Measurements from ENCODE around the gene SPTBN5.
A peak's percentile ranks its signal among the peaks of the same experiment; 100 is the strongest.

SPTBN5 gene

GRCh38 chr15:41936155-41936554, 42.3 kb upstream of the SPTBN5 start:
- Histone ChIP-seq H4K20me1 (peaks cover 0 to 54% (median 4%) of the 10 kb centered on the region in 11 experiments; a peak in 7 of 22 replicates), H3K9me3 (replicated peaks in 1 of 11) (no peaks in the 10 kb centered on the region), H3K27me3 (no peaks in the 10 kb centered on the region), H3K36me3 (peaks cover 0 to 43% (median 11%) of the 10 kb centered on the region in 11 experiments; a peak in 14 of 22 replicates), H3K9ac (no peak overlapping the region), H3K4me2 (peak overlapping the region in 7 of 11 experiments; percentile 68 to 91 (median 82); a peak in 14 of 22 replicates), H3K4me1 (peaks cover 68 to 89% (median 81%) of the 10 kb centered on the region in 10 experiments), H3K27ac (peak overlapping the region in 2 of 11 experiments; percentile 15 to 67; a peak in 1 of 22 replicates), H3K4me3 (no peak overlapping the region)
- TF ChIP-seq Cebpa-rat (IDR thresholded peaks at IDR 0.05): no peak

DNA sequence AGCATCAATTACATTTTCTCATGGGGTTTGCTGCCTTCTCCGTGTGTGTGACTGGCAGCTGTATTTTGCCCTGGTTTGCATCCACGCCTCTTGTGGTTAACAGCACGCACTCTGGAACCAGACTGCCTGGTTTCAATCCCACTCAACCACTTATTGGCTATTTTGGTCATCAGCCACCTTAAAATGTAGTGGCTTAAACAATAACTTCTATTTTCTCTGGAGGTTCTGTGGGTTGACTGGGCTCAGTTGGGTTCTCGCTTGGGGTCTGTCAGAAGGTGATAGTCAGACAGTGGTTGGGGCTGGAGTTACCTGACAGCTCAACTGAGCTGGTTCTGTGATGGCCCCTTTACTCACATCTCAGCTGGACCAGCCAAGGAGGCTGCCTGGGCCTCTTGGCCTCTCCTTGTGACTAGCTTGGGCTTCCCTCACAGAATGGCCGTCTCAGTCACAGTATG, 41.7 kb upstream of the SPTBN5 start:
- Histone ChIP-seq H3K9ac (peak overlapping the region in 4 of 11 experiments; percentile 29 to 57 (median 50); a peak in 3 of 22 replicates), H3K27ac (peak overlapping the region in 8 of 11 experiments; percentile 4 to 70 (median 57); a peak in 12 of 22 replicates), H4K20me1 (peaks cover 0 to 53% (median 4%) of the 10 kb centered on the region in 11 experiments; a peak in 6 of 22 replicates), H3K4me1 (peaks cover 74 to 89% (median 81%) of the 10 kb centered on the region in 10 experiments), H3K4me2 (peak overlapping the region; percentile 68 to 91 (median 82)), H3K27me3 (no peaks in the 10 kb centered on the region), H3K9me3 (replicated peaks in 1 of 11) (no peaks in the 10 kb centered on the region), H3K36me3 (peaks cover 0 to 37% (median 11%) of the 10 kb centered on the region in 11 experiments; a peak in 14 of 22 replicates), H3K4me3 (no peak overlapping the region)
- TF ChIP-seq Cebpa-rat (IDR thresholded peaks at IDR 0.05): no peak

GRCh38 chr15:41934843-41935242, 41.0 kb upstream of the SPTBN5 start:
- Histone ChIP-seq H3K4me2 (peak overlapping the region; percentile 68 to 91 (median 82)), H3K27ac (peak overlapping the region in 10 of 11 experiments; percentile 9 to 70 (median 57); a peak in 18 of 22 replicates)

GRCh38 chr15:41933771-41934170, 39.9 kb upstream of the SPTBN5 start:
- H3K27me3 ChIP-seq: no peaks in the 10 kb centered on the region
- H3K4me1 ChIP-seq: peaks cover 90 to 99% (median 93%) of the 10 kb centered on the region in 10 experiments
- H3K27ac ChIP-seq: peak overlapping the region in 4 of 11 experiments; percentile 9 to 70 (median 68); a peak in 5 of 22 replicates
- no peaks in the 10 kb centered on the region for H3K9me3 ChIP-seq (replicated peaks in 1 of 11)
- peak overlapping the region; percentile 68 to 91 (median 82) for H3K4me2 ChIP-seq
- H3K36me3 ChIP-seq: peaks cover 0 to 19% (median 0%) of the 10 kb centered on the region in 11 experiments; a peak in 6 of 22 replicates
- H3K9ac ChIP-seq: peak overlapping the region in 4 of 11 experiments; percentile 29 to 66 (median 50); a peak in 4 of 22 replicates
- H4K20me1 ChIP-seq: peaks cover 0 to 51% (median 4%) of the 10 kb centered on the region in 11 experiments; a peak in 6 of 22 replicates
- no peak for TF ChIP-seq Cebpa-rat (IDR thresholded peaks at IDR 0.05)
- no peak overlapping the region for H3K4me3 ChIP-seq

More at GRCh38 chr15:41934843-41935242, 41.0 kb upstream of the SPTBN5 start:
- no peaks in the 10 kb centered on the region for H3K9me3 ChIP-seq (replicated peaks in 1 of 11)
- no peaks in the 10 kb centered on the region for H3K27me3 ChIP-seq
- H3K9ac ChIP-seq: peak overlapping the region; percentile 6 to 66 (median 50); a peak in 17 of 22 replicates
- peaks cover 0 to 30% (median 4%) of the 10 kb centered on the region in 11 experiments; a peak in 13 of 22 replicates for H3K36me3 ChIP-seq
- peaks cover 79 to 89% (median 83%) of the 10 kb centered on the region in 10 experiments for H3K4me1 ChIP-seq
- peaks cover 0 to 53% (median 4%) of the 10 kb centered on the region in 11 experiments; a peak in 6 of 22 replicates for H4K20me1 ChIP-seq
- H3K4me3 ChIP-seq: no peak overlapping the region
- TF ChIP-seq Cebpa-rat (IDR thresholded peaks at IDR 0.05): no peak

- no peak for TF ChIP-seq Cebpa-rat (IDR thresholded peaks at IDR 0.05)
- Histone ChIP-seq H4K20me1 (peaks cover 0 to 51% (median 4%) of the 10 kb centered on the region in 11 experiments; a peak in 6 of 22 replicates), H3K27ac (peak overlapping the region in 1 of 11 experiments; percentile 67; a peak in 2 of 22 replicates), H3K4me1 (peaks cover 93 to 100% (median 96%) of the 10 kb centered on the region in 10 experiments), H3K9me3 (replicated peaks in 1 of 11) (no peaks in the 10 kb centered on the region), H3K4me3 (no peak overlapping the region), H3K27me3 (no peaks in the 10 kb centered on the region), H3K4me2 (peak overlapping the region; percentile 68 to 91 (median 82); a peak in 20 of 22 replicates), H3K36me3 (peaks cover 0 to 14% (median 0%) of the 10 kb centered on the region in 11 experiments; a peak in 6 of 22 replicates), H3K9ac (peak overlapping the region in 2 of 11 experiments; percentile 49 to 66; a peak in 1 of 22 replicates)
Measured at GRCh38 chr15:41933326-41933725, 39.5 kb upstream of the SPTBN5 start.

DNA sequence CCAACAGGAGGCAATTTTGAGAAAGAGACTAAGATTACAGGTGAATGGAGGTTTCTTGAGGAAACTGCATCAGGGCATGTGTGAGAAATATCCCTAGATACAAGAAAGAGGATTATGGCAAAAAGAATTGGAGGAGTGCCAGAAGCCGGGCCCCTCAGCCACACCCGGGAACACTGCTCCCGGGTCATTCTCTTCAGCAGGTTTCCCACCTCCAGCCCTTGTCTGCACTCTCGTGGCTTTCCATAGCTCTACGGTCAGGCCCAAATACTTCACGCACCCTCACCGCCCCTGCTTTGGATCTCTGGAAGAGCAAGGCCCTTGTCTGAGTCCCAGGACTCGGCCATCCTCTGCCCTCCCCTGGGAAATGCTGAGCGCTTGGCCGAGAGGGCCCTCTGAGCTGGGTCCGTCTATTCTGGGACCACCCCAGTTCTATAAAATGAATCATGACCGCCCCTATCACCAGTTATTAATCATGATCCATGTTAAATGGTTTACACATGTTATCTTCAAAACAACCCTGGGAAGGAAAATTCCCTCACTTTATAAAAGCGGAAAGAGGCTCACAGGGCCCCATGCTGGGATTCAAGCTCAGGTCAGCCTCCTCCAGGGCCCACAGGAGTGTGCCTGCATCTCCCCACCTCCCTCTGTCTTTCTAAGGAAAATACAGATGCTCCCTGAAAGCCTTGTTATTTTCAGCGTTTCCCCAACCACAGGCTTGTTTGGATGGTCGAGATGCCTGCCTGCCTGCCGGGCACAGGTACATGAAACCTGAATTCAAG, 38.8 kb upstream of the SPTBN5 start:
- H3K9ac ChIP-seq: no peak overlapping the region
- no peaks in the 10 kb centered on the region for H3K9me3 ChIP-seq (replicated peaks in 1 of 11)
- H3K4me1 ChIP-seq: peaks cover 93 to 100% (median 96%) of the 10 kb centered on the region in 10 experiments
- no peak for TF ChIP-seq Cebpa-rat (IDR thresholded peaks at IDR 0.05)
- H3K27me3 ChIP-seq: no peaks in the 10 kb centered on the region
- H3K27ac ChIP-seq: no peak overlapping the region
- H3K4me2 ChIP-seq: peak overlapping the region in 9 of 11 experiments; percentile 5 to 89 (median 73); a peak in 8 of 22 replicates
- peaks cover 0 to 11% (median 0%) of the 10 kb centered on the region in 11 experiments; a peak in 5 of 22 replicates for H3K36me3 ChIP-seq
- no peak overlapping the region for H3K4me3 ChIP-seq
- peaks cover 0 to 53% (median 4%) of the 10 kb centered on the region in 11 experiments; a peak in 6 of 22 replicates for H4K20me1 ChIP-seq

DNA sequence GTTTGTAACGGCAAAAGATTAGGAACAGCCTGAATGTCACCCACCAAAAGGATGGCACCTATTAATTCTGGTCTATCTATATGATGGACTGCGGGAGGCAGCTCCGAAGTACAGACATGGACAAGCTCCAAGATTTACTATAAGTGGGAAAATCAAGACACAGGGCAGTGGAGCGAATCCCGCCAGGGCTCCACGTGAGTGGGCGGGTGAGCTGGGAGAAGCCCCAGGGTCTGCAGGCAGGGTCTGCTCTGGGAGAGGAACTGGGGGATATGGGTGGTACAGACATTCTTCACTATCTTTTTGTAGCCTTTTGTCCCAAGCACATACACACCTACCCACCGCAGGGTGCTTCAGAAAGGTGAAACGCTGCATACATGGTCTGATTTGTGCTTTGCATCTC, 38.2 kb upstream of the SPTBN5 start:
- no peak overlapping the region for H3K9ac ChIP-seq
- H4K20me1 ChIP-seq: peaks cover 0 to 56% (median 4%) of the 10 kb centered on the region in 11 experiments; a peak in 6 of 22 replicates
- TF ChIP-seq Cebpa-rat (IDR thresholded peaks at IDR 0.05): no peak
- H3K4me1 ChIP-seq: peaks cover 93 to 100% (median 96%) of the 10 kb centered on the region in 10 experiments
- no peaks in the 10 kb centered on the region for H3K27me3 ChIP-seq
- no peak overlapping the region for H3K4me3 ChIP-seq
- H3K4me2 ChIP-seq: peak overlapping the region in 10 of 11 experiments; percentile 5 to 87 (median 20); a peak in 7 of 22 replicates
- H3K9me3 ChIP-seq (replicated peaks in 1 of 11): no peaks in the 10 kb centered on the region
- H3K36me3 ChIP-seq: peaks cover 0 to 11% (median 0%) of the 10 kb centered on the region in 11 experiments; a peak in 5 of 22 replicates
- no peak overlapping the region for H3K27ac ChIP-seq

DNA sequence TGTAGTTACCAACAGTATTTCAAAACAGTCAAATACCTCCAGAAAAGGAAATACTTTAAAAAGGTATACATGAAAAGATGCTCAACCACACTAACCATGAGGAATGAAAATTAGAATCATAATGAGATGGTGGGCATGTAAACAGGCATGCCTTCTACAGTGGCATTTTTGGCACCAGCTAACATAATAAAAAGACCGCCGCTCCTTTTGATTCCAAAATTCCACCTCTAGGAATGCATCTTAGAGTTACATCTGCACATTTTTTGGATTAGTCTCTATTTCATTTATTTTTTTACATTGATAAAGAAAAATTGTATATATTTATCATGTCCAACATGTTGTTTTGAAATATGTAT, 37.0 kb upstream of the SPTBN5 start:
- H3K36me3 ChIP-seq: peaks cover 0 to 11% (median 0%) of the 10 kb centered on the region in 11 experiments; a peak in 5 of 22 replicates
- H3K27me3 ChIP-seq: no peaks in the 10 kb centered on the region
- peaks cover 94 to 100% (median 96%) of the 10 kb centered on the region in 10 experiments for H3K4me1 ChIP-seq
- no peak overlapping the region for H3K4me3 ChIP-seq
- TF ChIP-seq Cebpa-rat (IDR thresholded peaks at IDR 0.05): no peak
- no peak overlapping the region for H3K9ac ChIP-seq
- H4K20me1 ChIP-seq: peaks cover 0 to 61% (median 4%) of the 10 kb centered on the region in 11 experiments; a peak in 8 of 22 replicates
- peak overlapping the region in 4 of 11 experiments; percentile 27 to 72 (median 57); a peak in 8 of 22 replicates for H3K27ac ChIP-seq
- H3K4me2 ChIP-seq: peak overlapping the region; percentile 83 to 96 (median 87)
- no peaks in the 10 kb centered on the region for H3K9me3 ChIP-seq (replicated peaks in 1 of 11)
